ENCODE measurements around the gene SH2D4B. TPM values are rescaled to one million over a fixed set of nuclear protein-coding genes. Genes with fewer than 3 reads are reported as not detected.

The SH2D4B gene
- total RNA-seq, 1 experiment from 2014 or later = 0.22 TPM

- Histone ChIP-seq H2AFZ (ENCODE audit: low read depth, low read length, poor library complexity, severe bottlenecking) (no peak overlapping the region), H3K9me3 (ENCODE audit: control insufficient read depth in 1 of 2, insufficient read depth in 1 of 2, low read depth in 1 of 2, low read length in 2 of 2) (no peaks in the 10 kb centered on the region), H4K20me1 (ENCODE audit: insufficient read depth) (no peaks in the 10 kb centered on the region), H3K79me2 (ENCODE audit: insufficient read depth, low read length) (no peaks in the 10 kb centered on the region), H3K4me3 (replicated peaks in 1 of 2; ENCODE audit: low read depth in 1 of 2, low read length in 2 of 2) (no peak overlapping the region), H3K36me3 (ENCODE audit: control insufficient read depth in 1 of 2, insufficient read depth in 2 of 2, low read length in 2 of 2) (no peaks in the 10 kb centered on the region), H3K9me2 (ENCODE audit: insufficient read depth) (no peaks in the 10 kb centered on the region), H3K4me2 (ENCODE audit: low read length) (no peak overlapping the region), H3K27me3 (ENCODE audit: insufficient read depth, low read length) (peaks cover 37% of the 10 kb centered on the region), H3K9ac (ENCODE audit: low read length) (no peak overlapping the region), H3K27ac (ENCODE audit: low read depth, low read length) (no peak overlapping the region), H3K4me1 (ENCODE audit: control insufficient read depth in 1 of 2, insufficient read depth in 2 of 2, low read length in 2 of 2) (no peaks in the 10 kb centered on the region)
- CTCF ChIA-PET = interaction anchor here (2.5 kb wide), 1 partner anchor 16 kb away, joined by 7 read pairs; no protein-coding TSS in a partner anchor
- BruUV-seq (replicated peaks) = no TSS peak
- TF ChIP-seq ZNF274 (IDR thresholded peaks at IDR 0.05; ENCODE audit: low read depth, low read length) (no peak), SIN3A (IDR thresholded peaks at IDR 0.05; ENCODE audit: low read depth) (no peak)
- TF ChIP-seq, protein P1, sequence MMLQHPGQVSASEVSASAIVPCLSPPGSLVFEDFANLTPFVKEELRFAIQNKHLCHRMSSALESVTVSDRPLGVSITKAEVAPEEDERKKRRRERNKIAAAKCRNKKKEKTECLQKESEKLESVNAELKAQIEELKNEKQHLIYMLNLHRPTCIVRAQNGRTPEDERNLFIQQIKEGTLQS (IDR thresholded peaks at IDR 0.05) = no peak
- POLR2A ChIA-PET = no interaction called here
- no peak for ATAC-seq
- DNase-seq (ENCODE audit: low read depth, low spot score) = no peak
- intact Hi-C loops (cut with micrococcal nuclease) = no loop called here
- RAD21 ChIA-PET (ENCODE audit: low non-redundant PET in 1 of 2, low total read pairs in 2 of 2, uncharacterized antibody in 2 of 2, unreplicated experiment in 2 of 2) = no interaction called here
Measured at GRCh38 chr10:80647173-80647833, 109.6 kb downstream of the SH2D4B start.

GRCh38 chr10:80648106-80648505, 110.4 kb downstream of the SH2D4B start:
- TF ChIP-seq MAX (IDR thresholded peaks at IDR 0.05) (no peak), SRF (IDR thresholded peaks at IDR 0.05; ENCODE audit: low read depth) (no peak), FOSL1 (IDR thresholded peaks at IDR 0.05; ENCODE audit: low read depth) (no peak), CEBPB (IDR thresholded peaks at IDR 0.05; ENCODE audit: low read depth) (no peak), EZH2 (IDR thresholded peaks at IDR 0.05) (no peak), RAD21 (IDR thresholded peaks at IDR 0.05; ENCODE audit: low read depth) (no peak), POLR2AphosphoS5 (IDR thresholded peaks at IDR 0.05; ENCODE audit: low read depth, low read length) (no peak), JUND (IDR thresholded peaks at IDR 0.05) (no peak)
- Histone ChIP-seq H3K27ac (ENCODE audit: low read depth, low read length) (no peak overlapping the region), H3K79me2 (ENCODE audit: insufficient read depth, low read length) (no peaks in the 10 kb centered on the region), H3K36me3 (ENCODE audit: control insufficient read depth in 1 of 2, insufficient read depth in 2 of 2, low read length in 2 of 2) (no peaks in the 10 kb centered on the region), H3K9me3 (ENCODE audit: control insufficient read depth in 1 of 2, insufficient read depth in 1 of 2, low read depth in 1 of 2, low read length in 2 of 2) (no peaks in the 10 kb centered on the region), H2AFZ (ENCODE audit: low read depth, low read length, poor library complexity, severe bottlenecking) (no peak overlapping the region), H3K4me3 (replicated peaks in 1 of 2; ENCODE audit: low read depth in 1 of 2, low read length in 2 of 2) (no peak overlapping the region), H3K4me2 (ENCODE audit: low read length) (no peak overlapping the region), H3K9me2 (ENCODE audit: insufficient read depth) (no peaks in the 10 kb centered on the region), H4K20me1 (ENCODE audit: insufficient read depth) (no peaks in the 10 kb centered on the region), H3K9ac (ENCODE audit: low read length) (no peak overlapping the region), H3K27me3 (ENCODE audit: insufficient read depth, low read length) (peaks cover 30% of the 10 kb centered on the region), H3K4me1 (ENCODE audit: control insufficient read depth in 1 of 2, insufficient read depth in 2 of 2, low read length in 2 of 2) (no peaks in the 10 kb centered on the region)
- BruUV-seq (replicated peaks) = no TSS peak
- CTCF ChIA-PET = interaction anchor here (2.5 kb wide), 1 partner anchor 15 kb away, joined by 7 read pairs; no protein-coding TSS in a partner anchor
- no peak for ATAC-seq
- DNase-seq (ENCODE audit: low read depth, low spot score) = no peak
- RAD21 ChIA-PET (ENCODE audit: low non-redundant PET in 1 of 2, low total read pairs in 2 of 2, uncharacterized antibody in 2 of 2, unreplicated experiment in 2 of 2) = no interaction called here
- POLR2A ChIA-PET = no interaction called here
- intact Hi-C loops (cut with micrococcal nuclease) = no loop called here
